GM19193 (cell line): Measurements from ENCODE around the gene FGFR2.

ENCODE experiments used
- POLR2A ChIP-seq: IDR thresholded peaks from 4 replicates; pipeline ENCODE4 v1.6.1; 2011; ENCODE audit not compliant: insufficient read depth, insufficient read length; ENCODE audit errors: extremely low read depth

Gene FGFR2

GRCh38 chr10:121598263-121599249, at the start of gene FGFR2:
Gene FGFR2, minus strand, starts transcription at chr10:121598444. Its CDS starts 4,627 bp downstream, at chr10:121593817.
- no peak for TF ChIP-seq POLR2A

DNA sequence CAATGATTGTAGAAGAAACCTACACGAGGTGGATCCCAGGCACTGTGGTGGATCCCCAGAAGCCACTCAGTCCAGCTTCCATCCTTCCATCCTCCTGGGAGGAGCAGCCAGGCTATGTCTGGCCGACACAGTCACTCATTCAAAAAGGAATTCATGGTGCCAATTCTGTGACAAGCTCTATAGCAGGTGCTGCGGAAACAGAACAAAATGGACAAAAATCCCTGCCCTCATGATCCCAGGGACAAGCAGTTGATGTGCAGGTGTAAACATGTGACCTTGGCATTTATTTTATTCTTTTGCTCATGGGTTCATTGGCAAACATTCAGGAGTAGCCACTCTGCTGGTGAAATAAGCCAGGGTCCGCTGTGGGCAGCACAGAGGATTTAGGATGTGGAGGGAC, 49.2 kb upstream of the FGFR2 start:
- TF ChIP-seq POLR2A, result no peak

DNA sequence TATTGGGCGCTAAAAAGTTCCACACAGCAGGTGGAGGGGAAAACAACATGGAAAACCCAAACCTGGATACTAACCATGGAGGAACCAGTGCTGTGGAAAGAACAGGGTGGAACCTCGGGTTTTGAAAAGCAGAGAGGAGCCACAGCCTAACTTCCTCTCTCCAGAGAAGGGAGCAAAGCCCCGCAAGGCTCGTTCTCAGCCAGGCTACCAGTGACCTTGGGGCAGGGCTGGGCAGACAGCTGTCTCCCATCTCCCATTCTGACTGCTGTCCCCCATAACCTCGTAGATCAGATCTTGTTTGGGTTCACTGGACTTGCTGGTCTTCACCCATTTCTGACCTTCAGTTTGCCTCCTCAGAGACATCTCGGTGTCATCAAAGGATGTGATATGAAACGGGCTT, 47.5 kb upstream of the FGFR2 start:
- no peak for TF ChIP-seq POLR2A

GRCh38 chr10:121644501-121644900, 46.3 kb upstream of the FGFR2 start:
- TF ChIP-seq POLR2A, result no peak

GRCh38 chr10:121640266-121640665, 42.0 kb upstream of the FGFR2 start:
- no peak for TF ChIP-seq POLR2A

DNA sequence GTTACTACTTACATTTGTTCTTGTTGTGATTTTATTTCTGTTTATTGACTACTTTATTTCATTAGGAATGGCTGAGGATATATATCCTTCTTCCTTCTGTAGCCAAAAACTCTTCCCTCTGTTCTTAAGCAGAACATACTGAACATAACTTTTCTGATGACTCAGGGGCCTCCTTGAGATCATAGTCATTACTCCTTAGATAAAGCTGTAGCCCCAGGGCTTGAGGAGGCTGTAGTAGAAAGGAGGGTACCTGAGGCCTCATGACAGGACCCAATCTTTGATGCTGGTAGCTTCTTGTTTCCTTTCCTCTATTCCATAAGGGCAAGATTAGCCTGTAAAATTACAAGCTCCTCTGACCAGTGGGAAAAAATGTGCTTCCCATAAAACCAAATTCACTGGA, 41.2 kb upstream of the FGFR2 start:
- no peak for TF ChIP-seq POLR2A

GRCh38 chr10:121637437-121637836, 39.2 kb upstream of the FGFR2 start:
- no peak for TF ChIP-seq POLR2A

DNA sequence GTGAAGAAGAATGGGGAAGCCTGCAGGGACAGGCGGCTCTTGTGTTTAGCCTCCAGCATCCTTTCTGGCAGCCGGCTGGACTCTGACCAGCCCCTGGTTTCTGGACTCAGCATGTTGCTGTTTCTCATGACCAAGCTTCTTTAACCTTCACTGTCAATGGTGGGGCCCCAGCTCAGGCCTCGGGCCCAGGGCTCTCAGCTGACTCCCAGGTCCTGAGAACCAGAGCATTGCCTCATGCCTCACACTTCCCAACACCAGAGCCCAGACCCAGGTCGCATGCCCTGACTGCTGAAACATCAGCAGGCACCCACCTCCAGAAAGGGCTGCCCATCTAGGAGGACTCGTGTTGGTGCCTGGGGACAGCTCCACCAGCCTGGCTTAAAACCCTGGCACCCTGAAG, 34.8 kb upstream of the FGFR2 start:
- no peak for TF ChIP-seq POLR2A

DNA sequence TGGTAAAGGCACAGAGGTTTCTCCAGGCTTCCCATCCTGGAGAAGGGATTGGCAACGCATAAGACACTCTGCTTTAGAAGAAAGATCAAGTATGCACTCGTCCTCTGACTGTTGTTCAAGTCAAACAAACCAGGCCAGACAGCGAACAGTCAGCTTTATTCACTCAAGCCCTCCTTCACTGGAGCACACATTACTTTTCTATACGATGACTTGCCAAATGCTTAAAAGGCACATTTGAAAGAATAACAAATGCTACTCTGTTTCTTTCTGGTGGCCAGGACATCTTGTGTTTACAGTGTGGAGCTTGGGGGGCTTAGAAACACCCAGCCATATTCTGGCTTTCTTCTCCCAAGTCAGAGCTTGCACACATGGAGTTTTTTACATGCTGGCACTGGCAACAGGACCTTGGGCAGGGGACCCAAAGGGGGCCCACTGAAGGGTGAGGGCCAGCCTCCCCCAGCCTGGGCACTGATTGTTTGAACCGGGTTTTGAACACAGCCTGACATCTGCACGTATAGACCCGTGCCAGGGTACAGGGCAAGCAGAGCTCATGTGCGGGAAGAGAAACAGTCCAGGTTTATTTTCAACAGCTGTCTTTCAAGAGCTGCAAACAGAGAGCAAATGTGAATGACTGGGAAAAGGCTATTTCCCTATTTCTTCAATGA, 33.3 kb upstream of the FGFR2 start:
- TF ChIP-seq POLR2A, result no peak

- no peak for TF ChIP-seq POLR2A
These were observed 30.6 kb upstream of the FGFR2 start for GRCh38 chr10:121628859-121629258.

- TF ChIP-seq POLR2A, result no peak
These were observed 29.8 kb upstream of the FGFR2 start for GRCh38 chr10:121627876-121628581.

GRCh38 chr10:121624836-121625486, 26.7 kb upstream of the FGFR2 start:
- TF ChIP-seq POLR2A, result no peak

DNA sequence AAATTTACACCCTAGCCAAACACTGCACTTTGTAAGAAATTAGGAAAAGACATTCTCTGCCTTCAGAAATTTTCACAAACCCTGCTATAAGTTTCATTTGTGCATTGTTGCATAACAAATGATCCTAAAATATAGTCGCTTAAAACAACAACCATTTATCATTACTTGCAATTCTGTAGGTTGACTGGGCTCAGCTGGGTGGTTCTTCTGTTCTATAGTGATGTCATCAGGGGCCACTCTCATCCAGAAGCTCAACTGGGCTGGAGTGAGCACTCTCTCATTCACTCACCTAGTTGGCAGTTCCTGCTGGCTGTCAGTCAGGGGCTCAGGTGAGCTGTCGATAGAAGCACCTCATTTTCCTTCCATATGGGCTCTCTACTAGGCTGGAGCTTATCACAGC, 20.7 kb upstream of the FGFR2 start:
- TF ChIP-seq POLR2A, result no peak

DNA sequence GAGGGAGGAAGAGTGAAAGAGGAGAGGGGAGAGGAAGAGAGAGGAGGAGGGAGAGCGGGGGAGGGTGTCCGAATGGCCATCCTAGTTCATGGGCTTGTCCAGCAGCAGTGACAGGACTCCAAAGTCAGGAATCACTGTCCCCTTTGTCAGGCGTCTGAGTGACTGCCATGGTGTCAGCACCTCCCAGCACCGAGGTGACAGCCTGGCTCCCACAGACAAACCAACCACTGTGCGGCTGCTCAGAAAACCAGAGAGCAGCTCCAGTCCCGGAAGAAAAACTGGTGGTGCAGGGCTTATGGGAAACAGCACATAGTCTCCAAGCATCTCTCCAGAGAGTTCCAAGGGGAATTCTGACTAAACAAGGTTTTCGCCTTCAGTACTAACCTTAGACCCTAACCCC, 18.9 kb upstream of the FGFR2 start:
- no peak for TF ChIP-seq POLR2A

- no peak for TF ChIP-seq POLR2A
These were observed 18.0 kb upstream of the FGFR2 start for GRCh38 chr10:121616291-121616690.
